ENCODE results near the gene SLC17A1.

The SLC17A1 gene

GRCh38 chr6:25831532-25832306 is at the start of gene SLC17A1:
Gene SLC17A1, minus strand, starts transcription at chr6:25832052. Its CDS starts 1,495 bp downstream, at chr6:25830557.
- no peak for FAIRE-seq

GRCh38 chr6:25880601-25881000 is 48.7 kb upstream of the SLC17A1 start:
- no peak for FAIRE-seq

GRCh38 chr6:25878721-25879322 is 47.0 kb upstream of the SLC17A1 start:
- FAIRE-seq = no peak

- no peak for FAIRE-seq
Measured at GRCh38 chr6:25875926-25876602, 44.2 kb upstream of the SLC17A1 start.

- FAIRE-seq = no peak
Measured at GRCh38 chr6:25875563-25875905, 43.7 kb upstream of the SLC17A1 start.

GRCh38 chr6:25874822-25875562 is 43.1 kb upstream of the SLC17A1 start:
- no peak for FAIRE-seq

GRCh38 chr6:25874118-25874517 is 42.3 kb upstream of the SLC17A1 start, which contains the start of gene SLC17A3:
Gene SLC17A3, minus strand, starts transcription at chr6:25874243. Its CDS starts 5,856 bp downstream, at chr6:25868387.
- no peak for FAIRE-seq

- FAIRE-seq = no peak
Measured at GRCh38 chr6:25872814-25873213, 41.0 kb upstream of the SLC17A1 start.

GRCh38 chr6:25869840-25870239 is 38.0 kb upstream of the SLC17A1 start:
- no peak for FAIRE-seq

- FAIRE-seq = no peak
Measured at GRCh38 chr6:25868436-25869183, 36.8 kb upstream of the SLC17A1 start.

- FAIRE-seq = no peak
Measured at GRCh38 chr6:25866011-25866410, 34.2 kb upstream of the SLC17A1 start.

- FAIRE-seq = no peak
Measured at GRCh38 chr6:25863360-25863759, 31.5 kb upstream of the SLC17A1 start.

- FAIRE-seq = no peak
Measured at GRCh38 chr6:25862199-25862598, 30.3 kb upstream of the SLC17A1 start.

- no peak for FAIRE-seq
Measured at GRCh38 chr6:25852756-25853155, 20.9 kb upstream of the SLC17A1 start.

GRCh38 chr6:25851961-25852360 is 20.1 kb upstream of the SLC17A1 start:
- no peak for FAIRE-seq

- no peak for FAIRE-seq
Measured at GRCh38 chr6:25844518-25844917, 12.7 kb upstream of the SLC17A1 start.

GRCh38 chr6:25842526-25842925 is 10.7 kb upstream of the SLC17A1 start:
- FAIRE-seq = no peak

- FAIRE-seq = no peak
Measured at GRCh38 chr6:25835442-25836283, 3.8 kb upstream of the SLC17A1 start.

GRCh38 chr6:25834950-25835349 is 3.1 kb upstream of the SLC17A1 start:
- no peak for FAIRE-seq

GRCh38 chr6:25833136-25833535 is 1.3 kb upstream of the SLC17A1 start:
- no peak for FAIRE-seq

GRCh38 chr6:25832670-25833069 is 818 bp upstream of the SLC17A1 start:
- no peak for FAIRE-seq

GRCh38 chr6:25832307-25832662 is 433 bp upstream of the SLC17A1 start:
- no peak for FAIRE-seq
